Measurements from ENCODE around the gene OTUB2.

The OTUB2 gene

GRCh38 chr14:94021416-94022157, 4.6 kb upstream of the OTUB2 start:
- no peak for DNase-seq

GRCh38 chr14:94022532-94023411, 3.4 kb upstream of the OTUB2 start:
- DNase-seq, result no peak

DNA sequence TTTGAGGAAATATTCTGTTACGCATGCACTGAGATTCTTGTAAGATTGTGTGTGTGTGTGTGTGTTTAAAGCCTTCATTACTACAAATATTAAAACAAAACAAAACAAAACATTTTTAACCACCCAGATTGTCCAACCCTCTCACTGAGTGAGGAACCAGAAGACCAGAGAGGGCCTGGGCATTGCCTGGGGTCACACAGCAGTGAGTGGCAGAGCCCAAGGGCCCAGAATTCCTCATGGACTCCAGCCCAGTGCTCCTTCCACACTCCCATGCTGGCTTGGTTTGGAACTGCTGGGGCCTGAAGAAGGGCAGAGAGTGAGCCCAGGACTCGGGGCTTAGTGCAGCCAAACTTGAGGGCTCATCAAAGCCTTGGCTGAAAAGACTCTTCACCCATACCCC, 1.6 kb upstream of the OTUB2 start:
- DNase-seq, result no peak

GRCh38 chr14:94025720-94026119, 420 bp upstream of the OTUB2 start:
- no peak for DNase-seq

DNA sequence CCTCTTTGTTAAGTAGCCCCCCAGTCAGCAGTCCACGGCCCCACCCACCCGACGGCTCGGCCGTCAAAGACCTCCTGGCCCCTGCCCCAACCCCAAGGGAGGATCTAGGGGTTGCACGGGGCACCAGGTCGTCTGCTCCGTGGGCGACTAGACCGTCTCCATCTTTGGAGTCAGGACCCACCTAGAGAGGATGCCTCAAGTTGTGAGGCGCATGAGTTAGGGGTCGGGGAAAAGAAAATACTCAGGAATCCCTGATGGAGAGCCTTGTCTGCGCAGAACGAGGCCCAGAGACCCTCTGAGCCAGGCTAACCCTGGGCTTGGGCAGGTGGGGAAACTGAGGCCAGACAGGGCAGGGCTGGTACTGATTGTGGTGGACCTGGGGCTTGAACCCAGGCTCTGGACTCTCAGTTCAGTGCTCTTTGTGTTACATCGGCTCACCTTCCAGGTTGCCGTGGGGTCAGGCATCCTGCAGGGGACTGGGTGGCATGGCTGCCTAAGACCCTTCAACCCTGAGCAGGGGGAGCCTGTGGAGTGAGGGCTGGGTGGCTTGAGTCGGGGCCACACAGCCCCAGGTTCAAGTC, 839 bp downstream of the OTUB2 start:
- no peak for DNase-seq

GRCh38 chr14:94027566-94028449, 1.7 kb downstream of the OTUB2 start:
- no peak for DNase-seq

DNA sequence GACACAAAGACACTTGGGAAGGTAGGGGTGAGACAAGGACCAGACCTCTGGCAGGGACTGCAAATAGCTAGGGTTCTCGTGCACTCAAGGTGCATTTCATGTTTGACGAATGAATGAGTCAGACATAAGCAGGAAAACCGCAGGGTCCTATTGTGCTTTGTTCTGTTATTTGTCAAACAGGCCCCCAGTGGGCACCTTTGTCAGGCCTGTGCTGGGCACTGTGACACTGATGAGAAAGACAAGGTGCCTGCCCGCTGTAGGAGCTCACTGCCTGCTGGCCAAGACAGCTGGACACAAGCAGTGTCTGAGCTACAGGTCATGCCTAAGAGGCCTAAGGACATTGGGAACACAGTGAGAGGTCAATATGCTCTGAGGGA, 2.3 kb downstream of the OTUB2 start:
- no peak for DNase-seq

- DNase-seq, result no peak
Observed at GRCh38 chr14:94029265-94029664, 3.1 kb downstream of the OTUB2 start.

- DNase-seq, result no peak
Observed at GRCh38 chr14:94029671-94030203, 3.6 kb downstream of the OTUB2 start.

DNA sequence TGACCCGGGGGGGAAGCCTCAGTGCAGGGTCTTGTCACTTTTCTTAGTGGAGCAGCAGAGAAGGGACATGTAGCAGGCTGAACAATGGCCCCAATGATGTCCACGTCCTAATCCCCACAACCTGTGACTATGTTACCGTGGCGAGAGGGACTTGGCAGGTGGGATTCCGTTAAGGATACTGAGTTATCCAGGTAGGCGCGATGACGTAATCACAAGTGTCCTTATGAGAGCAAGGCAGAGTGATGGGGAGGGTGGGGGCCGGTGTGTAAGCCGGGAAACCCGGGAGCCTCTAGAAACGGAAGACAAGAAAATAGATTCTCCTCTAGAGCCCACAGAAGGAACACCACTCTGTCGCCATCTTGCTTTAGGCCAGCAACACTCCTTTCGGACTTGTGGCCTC, 4.4 kb downstream of the OTUB2 start:
- DNase-seq, result no peak

GRCh38 chr14:94031161-94031882, 5.2 kb downstream of the OTUB2 start:
- no peak for DNase-seq

- DNase-seq, result no peak
Observed at GRCh38 chr14:94031883-94032279, 5.7 kb downstream of the OTUB2 start.

DNA sequence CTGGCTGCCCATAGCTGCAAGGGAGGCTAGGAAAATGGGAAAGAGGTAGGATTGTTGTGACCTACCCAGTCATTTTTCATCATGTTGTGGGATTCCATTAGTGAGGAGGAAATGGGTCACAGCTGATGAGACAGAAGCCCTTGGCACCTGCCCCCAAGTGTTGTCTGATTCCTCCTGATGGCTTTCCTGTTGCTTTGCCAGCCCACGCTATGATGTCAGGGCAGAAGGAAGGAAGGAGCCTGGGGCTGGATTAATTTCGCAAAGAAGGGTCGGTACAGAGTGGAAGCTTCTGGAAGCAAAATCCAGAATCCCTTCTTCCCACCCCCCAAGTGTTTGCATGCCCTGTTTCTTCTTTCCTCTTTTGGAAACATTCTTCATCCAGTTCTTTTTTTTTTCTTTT, 8.7 kb downstream of the OTUB2 start:
- DNase-seq, result no peak

- DNase-seq, result peak; percentile 16
Observed at GRCh38 chr14:94036313-94037167, 10.4 kb downstream of the OTUB2 start.

GRCh38 chr14:94037954-94038353, 11.8 kb downstream of the OTUB2 start:
- DNase-seq, result no peak

DNA sequence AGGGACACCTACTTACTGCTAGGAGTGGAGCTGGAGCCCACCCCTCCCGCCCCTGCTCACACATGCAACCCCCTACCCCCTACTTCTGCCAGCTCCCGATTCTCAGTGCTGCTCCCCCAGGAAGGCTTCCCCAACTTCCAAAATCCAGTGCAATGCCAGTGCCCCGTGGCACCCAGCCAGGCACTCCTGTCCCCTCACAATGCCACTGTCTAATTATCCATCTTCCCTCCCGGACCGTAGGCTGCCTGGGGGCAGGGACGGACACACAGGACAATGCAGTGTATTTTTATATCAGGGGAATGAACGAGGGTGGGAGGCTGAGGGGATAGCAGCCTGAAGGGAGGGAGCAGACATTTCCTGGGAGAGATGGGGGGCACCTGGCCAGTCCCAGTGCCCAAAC, 12.4 kb downstream of the OTUB2 start:
- DNase-seq, result no peak

DNA sequence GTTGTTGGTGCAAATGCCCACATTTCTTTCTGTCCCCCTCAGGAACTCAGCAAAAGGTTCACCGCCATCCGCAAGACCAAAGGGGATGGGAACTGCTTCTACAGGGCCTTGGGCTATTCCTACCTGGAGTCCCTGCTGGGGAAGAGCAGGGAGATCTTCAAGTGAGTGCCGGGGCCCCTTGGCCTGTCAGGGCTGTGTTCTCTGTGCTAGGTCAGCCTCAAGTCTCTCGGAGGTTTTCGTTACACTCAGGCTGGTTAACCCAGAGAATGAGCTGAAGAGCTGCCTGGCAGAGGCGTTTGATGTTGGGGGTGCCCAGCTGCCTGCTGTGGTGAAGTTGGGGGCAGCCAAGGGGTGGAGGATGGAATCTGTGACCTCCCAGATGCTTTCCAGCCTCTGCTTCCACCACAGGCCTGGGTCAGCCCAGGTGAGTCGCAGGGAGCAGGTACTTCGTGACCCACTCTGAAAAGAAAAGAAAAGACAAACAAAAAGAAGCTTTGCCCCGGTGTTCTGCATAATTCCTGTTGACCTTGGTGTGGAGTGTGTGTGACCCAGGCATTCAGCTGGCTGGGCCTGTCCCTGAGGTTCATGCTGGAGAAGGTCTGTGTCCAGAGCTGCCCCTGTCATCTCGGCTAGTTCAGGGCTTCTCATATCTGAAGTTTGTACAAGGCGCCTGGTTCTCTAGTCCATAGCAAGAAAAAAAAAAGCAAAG, 12.9 kb downstream of the OTUB2 start:
- no peak for DNase-seq

DNA sequence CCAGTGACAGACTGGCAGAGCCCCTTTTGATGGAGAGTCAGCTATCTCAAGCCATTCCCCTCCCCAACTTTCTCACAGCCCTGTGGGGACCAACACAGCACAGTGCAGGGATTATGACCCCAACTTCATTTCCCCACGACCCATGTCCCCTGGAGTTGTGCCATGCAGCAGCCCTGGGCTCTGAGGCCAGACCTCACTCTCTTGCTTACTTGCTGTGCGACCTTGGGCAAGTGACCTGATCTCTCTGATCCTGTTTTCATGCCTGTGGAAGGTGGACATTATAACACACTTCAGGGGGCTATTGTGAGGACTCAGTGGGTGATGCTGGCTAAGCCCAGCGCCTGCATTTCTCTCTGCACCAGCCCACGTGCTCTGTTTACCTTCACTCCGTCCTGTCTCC, 14.1 kb downstream of the OTUB2 start:
- no peak for DNase-seq

DNA sequence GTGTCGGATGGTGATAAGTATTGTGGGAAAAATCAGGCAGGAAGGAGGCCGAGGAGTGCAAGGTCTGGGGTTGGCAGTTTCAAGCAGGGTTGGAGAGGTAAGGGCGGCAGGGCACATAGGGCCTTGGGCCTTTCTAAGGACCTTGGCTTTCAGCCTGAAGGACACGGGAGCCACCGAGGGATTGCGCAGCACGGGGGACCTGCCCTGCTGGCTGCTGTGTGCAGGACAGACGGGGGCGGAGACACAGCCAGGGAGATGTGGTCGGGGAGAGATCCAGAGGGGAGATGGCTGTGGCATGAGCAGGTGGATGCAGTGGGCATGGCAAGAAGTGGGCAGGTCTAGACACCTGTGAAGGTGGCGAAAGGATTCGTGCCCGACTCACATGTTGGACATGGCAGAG, 14.7 kb downstream of the OTUB2 start:
- DNase-seq, result no peak
